GM18499 (cell line): ENCODE results near the gene IL20RA.

Experiments
- ATAC-seq: cut with Tn5 transposase; IDR thresholded peaks from one replicate; pipeline ENCODE4 v1.9.1; 2021; ENCODE audit warnings: moderate number of reproducible peaks; ENCODE audit not compliant: insufficient read depth, unreplicated experiment

Gene IL20RA

DNA sequence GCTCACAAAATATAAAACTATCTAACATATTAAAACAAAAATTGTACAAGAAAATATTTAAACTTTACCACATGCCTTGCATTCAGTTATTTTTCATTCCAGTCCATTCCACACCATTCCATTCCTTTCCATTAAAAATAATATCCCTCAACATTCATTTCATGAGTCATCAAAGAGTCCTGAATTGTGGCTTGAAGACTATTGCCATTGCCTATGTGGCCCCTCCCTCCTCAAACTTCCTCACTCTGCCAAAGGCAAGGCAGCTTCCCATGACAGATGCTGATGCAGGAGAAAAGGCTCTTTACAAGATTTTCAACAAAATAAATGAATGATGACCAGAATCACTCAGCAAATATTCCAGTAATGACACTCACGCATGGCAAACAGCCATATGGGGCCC lies 31.7 kb downstream of the IL20RA start:
- no peak for ATAC-seq

DNA sequence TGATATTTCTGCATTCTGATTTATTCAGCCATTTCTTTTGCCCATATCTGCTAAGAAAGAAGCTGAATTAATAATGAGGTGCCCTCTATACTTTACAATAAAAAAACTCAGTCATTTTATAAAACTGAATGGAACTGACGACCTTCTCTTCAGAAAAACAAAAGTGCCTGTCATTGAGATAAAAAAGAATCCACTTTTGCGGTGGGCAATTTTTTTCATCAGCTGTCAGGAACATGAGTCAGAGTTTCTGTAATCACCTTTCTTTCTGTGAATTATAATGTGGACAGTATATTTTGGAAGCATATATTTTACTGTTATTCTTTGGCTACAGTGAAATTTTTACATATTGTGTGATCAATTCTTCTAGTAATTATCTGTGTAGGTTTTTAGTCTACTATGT lies 33.4 kb downstream of the IL20RA start:
- ATAC-seq: no peak

DNA sequence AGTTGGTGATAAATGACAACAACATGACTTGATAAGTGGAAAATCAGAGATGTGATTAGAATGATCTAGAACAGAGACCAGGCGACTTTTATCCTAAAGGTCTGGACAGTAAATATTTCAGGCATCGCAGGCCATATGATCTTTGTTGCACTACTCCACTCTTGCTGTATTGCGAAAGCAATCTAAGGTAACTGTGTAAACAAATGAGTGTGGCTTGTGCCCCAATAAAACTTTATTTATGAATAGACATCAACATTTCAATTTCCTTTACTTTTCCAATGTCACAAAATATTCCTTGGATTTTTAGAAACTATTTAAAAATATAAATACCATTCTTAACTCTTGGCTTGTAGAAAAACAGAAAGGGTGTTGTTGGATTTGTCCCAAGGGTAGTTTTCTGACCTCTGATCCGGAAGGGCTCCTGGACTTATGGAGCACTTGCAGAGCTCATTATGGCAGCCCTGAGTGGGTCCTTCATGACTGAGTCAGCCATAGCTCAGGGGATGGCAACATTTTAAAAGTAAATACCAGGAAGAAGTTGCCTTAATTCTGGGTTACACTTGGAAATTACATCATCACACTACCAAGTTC lies 34.5 kb downstream of the IL20RA start:
- ATAC-seq: no peak

DNA sequence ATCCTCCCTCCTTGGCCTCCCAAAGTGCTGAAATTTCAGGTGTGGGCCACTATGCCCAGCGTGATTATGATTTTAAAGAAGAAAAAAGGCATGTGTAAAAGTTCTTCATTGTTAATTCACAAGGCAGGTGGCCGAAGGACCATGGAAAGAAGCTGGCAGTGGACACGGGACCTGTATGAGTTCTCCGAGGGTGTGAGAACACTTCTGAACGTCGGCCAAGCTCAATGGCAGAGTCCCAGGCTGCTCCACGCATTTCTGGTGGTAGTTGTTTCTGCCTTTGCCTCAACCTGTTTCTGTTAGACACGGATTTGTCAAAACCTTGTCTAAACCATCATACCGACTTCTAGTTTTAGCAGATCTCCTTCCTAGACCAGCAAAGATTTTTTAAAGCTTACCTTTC lies 36.6 kb downstream of the IL20RA start:
- ATAC-seq: no peak

DNA sequence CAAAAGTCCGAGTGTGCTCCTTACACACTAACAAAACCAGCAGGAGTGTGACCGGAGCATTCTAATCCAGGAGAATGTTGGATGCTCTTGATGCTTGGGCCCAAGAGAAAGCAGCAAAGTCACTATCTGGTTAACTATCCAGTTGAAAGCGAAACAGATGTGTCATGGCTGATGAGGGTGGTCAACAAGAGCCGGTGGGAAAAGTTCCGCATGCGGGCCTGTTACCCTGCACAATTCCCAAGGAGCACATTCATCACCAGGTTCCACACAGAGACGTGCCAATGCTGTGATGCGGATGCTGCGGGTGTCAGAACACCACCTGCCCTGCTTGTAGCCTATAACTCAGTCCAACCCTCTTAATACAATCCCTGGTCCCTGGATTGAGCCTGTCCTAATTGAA lies 38.7 kb downstream of the IL20RA start:
- no peak for ATAC-seq

DNA sequence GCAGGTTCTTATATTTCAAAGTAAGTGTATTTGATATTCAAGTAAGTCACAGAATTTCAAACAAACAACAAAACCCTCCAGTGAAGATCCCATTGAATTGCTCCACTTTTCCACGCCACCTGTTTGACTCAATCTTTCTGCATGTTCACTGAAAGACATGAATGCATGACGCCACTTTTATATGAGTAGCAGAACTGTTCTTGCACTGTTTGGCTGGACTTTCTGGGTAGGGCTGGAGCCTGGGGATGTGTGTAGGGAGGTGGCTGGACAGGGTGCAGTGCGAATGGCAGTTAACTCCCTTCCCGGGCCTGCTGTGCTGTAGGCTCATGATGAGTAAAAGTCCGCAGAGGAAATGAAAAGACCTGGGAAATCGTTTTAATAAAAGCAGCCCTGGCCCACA lies 39.7 kb downstream of the IL20RA start:
- ATAC-seq: no peak

DNA sequence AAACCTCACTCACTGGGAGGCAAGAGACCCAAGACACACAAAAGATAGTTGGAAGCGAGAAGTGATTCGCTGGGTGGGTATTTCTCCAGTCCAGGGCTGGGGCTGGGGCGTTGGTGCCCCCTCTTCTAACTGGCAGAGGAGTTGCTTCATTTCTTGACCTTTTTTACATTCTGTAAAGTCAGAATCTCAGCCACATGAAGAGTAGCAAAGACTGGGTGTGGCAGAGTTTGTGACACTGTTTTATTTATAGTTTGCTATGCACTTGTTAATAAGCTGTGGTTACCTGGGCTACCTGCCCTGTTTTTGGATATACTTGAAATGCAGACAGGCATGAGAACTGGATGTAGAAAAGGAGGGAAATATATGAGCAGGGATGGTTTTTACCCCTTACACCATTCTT lies 42.3 kb downstream of the IL20RA start:
- no peak for ATAC-seq

DNA sequence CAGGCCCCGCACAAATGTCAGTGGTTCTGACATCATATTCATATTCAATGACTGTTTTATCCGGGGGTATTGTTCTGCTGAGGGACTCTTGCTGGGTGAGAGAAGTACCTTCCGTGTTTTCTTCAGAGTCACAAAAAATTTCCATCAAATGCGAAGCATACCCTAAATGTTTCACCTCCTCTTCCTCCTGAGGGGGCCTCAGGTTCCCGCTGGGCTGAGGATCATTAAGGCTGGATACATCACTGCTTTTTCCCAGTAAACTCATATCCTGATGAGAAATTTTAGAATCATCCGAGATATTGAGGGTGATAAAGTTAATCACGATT lies 42.8 kb downstream of the IL20RA start:
- ATAC-seq: no peak

DNA sequence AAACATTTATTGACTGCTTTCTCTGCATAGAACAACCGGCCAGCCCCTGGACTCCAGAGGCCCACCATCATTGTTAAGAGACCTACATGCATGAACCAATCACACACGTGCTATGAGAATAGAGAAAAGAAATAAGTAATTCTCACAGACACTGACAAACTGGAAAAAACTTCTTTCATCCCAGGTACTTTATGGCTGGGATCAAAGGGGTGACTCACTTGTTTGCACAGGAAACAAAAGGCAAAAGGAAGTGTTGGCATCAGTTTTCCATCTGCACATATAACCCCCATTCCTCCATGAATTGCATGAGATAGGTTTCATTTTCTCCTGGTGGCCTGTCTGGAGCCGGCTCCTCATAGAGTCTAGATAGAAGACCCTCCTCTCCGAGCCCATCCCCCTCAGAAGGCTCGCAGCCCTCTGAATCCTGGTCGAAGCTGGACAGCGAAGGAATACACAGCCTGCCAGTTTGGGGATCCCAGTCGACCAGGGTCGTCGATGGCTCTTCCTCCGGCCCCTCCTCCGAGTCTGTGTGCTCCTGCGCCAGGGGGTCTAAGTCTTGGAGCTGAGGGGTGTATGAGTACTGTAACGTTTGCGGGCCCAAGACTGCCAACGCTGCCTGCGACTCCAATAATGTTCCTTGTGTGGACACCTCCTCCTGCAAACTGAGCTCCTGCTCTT lies 43.3 kb downstream of the IL20RA start:
- ATAC-seq: no peak

DNA sequence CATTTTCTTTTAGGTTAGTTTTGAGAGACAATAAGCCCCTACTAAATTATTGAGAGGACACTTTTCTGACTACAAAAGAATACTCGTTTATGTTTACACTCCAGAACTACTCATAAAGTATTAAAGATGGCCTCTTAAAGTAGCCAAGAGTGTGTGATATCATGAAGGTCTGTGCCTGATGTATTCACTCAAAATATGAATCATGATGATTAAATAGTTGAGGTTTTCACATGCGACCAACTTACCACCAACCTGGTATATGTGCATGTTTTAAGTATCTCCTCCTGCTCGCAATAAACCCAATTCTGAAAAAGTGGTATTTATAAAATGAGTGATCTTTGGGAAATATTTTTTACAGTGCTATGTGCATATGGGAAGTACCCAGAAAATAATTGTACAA lies 43.9 kb downstream of the IL20RA start:
- no peak for ATAC-seq

DNA sequence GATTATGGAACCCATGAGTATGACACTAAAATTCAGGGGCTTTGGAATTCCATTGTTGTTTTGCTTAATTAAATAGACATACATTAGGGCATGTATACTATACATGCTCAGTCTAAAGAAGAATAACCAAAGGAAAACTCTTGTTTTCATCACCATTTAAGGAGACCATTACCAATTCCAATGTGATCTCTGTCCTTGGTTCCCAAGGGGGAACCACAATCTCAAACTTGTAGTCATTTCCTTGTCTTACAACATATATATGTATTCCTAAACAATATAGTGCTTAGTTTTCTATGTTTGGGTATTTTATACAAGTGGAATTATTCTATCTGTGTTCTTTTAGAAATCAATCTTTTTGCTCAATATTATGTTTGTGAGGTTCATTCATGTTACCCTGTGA lies 49.2 kb downstream of the IL20RA start:
- ATAC-seq: no peak

DNA sequence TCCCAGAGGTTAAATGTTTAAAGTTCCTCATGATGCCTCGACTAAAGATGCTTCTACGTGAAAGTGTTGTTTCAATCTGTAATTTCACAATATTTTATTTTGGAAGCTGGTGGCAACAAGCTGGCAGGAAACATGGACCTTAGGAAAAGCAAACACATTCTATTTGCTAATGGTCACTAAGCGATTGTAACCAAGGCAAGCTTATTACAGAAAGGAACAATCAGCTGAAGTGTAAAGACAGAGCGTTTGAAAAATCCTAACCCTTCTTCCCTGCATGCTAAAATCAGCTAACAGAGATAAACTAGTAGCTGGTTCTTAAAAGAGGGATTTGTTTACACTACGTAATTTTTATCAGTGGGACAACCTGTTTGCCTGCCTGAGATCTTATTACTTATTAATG lies 50.0 kb downstream of the IL20RA start:
- no peak for ATAC-seq

DNA sequence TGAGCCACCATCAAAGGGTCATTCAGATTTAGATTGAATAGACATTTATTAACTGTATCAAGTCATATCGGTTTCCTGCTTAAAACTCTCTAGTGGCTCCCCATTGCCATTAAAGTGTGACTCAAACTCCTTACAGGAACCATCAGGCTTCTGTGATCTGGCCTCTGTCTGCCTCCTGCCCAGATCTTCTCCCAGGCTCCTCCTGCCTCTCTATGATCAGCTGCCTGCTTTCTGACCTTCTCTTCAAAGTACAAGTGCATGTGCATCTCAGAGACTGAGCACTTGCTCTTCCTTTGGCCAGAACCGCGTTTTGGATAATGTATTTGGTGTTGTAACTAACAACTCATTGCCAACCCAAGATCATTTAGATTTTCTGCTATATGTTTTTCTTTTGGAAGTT lies 52.7 kb downstream of the IL20RA start:
- ATAC-seq: no peak

DNA sequence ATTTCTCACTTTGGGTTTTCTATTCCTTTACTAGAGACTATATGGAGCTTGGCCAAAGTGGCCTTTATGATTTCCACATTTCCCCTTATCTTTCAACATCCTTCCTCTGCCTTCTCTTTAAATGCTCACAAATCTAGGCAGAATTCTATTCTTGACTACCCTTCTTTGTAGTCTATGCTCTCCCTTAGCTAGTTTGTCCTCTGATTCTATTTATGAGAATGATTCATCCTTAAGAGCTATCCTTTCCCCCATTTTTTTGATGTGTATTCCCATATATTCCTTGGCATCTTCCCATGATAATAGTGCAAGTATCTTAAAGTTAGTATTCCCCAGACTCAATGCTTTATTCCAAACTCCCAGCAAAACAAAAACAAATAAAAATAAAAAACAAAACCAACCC lies 53.1 kb downstream of the IL20RA start:
- ATAC-seq: no peak

DNA sequence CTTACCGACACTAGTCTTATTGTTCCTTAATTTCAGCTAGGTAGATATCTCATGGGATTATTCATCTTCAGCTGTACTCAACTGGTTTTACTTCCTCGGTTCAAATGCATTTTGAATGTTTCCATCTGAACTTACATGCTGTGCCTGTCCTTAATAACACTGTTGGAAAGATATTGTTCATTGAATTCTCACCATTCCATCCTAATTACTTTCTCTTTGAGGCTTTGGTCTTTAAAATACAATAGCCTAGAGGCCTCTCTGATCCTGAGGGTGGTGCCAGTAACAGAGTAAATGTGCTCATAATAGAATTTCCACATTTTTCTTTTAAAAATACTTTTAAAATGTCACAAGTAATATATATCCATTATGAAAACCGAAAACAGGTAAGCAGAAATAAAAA lies 54.0 kb downstream of the IL20RA start:
- ATAC-seq: no peak

DNA sequence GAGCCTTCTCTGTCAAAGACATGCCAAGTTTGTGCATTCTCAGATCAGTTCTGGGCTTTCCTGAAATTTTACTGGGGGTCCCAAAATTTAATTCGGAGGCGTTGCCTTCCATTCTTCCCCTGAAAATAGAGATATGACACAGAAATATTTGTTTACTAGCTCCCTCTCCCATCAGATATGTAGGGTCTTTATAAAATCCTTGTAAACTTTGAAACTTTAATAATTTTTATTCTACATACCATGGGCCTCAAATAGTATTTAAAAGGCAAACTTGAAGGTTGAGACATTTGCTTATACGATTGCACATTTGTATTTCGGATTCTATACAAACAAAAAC lies 54.6 kb downstream of the IL20RA start:
- no peak for ATAC-seq

DNA sequence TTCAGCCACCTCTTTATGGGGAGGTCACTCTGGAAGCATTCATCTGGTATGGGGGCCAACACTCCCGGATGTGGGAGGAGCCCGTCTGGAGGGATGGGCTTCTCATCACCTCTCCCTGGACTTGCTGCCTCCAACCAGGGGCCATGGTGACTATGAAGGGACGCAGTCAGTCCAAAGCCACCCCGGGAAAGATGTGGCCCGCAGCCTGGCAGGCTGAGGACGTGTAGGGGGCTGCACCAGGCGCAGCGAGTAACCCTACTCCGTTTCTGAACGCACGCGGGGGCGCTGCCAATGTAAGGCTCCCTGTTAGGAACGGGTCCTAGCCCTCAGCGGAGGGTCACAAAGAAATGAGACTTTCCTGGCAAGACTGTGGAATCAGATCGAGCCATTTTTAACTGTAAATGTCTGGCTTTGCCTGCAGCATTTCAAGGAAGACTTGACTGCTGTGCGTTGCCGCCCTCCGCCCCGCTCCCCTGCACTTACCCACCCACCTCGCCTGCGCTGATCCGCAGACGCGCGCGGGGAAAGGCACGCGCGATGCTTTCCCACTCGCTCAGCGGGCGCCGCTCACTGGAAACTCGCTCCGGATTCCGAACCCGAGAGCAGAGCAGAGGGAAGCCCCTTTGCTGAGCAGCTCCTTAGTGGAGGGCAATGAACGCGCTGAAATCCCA lies 55.1 kb downstream of the IL20RA start:
- ATAC-seq: no peak

DNA sequence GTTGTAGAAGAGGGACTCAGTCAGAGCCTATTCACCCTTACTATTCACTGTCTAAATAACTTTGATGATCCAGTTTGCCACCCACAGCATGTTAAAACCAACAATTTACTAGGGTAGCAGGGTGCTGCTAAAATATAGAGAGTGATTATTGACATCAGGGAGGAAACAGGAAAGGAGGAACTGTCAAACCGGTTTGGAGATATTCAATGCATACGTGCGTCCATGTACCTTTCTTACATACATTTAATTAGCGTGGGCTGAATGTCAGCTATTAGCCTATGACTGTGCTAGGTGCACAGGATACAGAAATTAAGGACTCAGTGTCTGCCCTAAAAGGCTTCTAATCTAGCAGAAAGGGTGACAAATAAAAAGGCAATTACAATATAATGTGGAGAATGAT lies 57.2 kb downstream of the IL20RA start:
- ATAC-seq: no peak

DNA sequence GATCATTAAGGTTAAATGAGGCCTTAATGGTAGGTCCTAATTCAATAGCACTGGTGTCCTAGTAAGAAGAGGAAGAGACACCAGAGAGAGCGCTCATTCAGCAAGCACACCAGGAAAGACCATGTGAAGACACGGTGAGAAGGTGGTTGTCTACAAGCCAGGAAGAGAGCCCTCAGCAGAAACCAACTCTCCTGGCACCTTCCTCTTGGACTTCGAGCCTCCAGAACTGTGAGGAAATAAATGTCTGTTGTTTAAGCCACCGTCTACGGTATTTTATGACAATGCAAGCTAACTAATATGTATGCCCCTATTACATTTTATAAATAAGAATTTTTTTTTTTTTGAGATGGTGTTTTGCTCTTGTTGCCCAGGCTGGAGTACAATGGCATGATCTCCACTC lies 59.3 kb downstream of the IL20RA start:
- no peak for ATAC-seq

DNA sequence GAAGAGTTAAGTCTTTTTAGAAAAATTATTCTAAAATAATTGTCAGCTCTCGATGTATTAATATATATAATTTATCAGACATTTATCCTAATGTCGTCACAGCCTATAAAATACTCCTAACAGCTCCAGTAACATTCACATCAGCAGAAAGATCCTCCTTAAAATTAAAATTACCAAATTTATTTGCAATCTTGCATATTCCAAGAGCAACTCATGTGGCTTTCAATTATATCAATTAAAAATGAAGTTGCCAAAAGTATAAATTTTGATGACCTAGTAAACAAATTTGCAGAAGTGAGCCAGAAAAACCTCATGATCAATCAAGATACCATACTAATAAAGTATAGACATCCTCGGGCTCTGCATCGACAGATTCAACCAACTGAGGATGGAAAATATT lies 60.2 kb downstream of the IL20RA start:
- no peak for ATAC-seq

DNA sequence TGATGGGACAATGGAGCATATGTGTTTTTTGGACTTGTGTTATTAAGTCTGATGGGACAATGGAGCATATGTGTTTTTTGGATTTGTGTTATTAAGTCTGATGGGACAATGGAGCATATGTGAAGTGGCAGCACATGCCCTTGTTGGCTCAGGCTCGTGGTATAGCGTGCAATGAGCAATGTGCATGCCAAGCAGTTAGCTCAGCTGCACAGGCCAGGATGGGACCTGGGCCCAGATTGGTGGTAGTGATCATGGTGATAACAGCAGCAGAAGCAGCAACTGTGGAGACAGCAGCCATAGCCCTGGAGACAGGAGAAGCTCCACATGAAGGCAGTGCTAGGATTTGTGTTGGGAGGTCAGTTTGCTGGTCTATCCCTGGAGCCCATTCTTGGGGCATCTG lies 61.1 kb downstream of the IL20RA start:
- no peak for ATAC-seq

DNA sequence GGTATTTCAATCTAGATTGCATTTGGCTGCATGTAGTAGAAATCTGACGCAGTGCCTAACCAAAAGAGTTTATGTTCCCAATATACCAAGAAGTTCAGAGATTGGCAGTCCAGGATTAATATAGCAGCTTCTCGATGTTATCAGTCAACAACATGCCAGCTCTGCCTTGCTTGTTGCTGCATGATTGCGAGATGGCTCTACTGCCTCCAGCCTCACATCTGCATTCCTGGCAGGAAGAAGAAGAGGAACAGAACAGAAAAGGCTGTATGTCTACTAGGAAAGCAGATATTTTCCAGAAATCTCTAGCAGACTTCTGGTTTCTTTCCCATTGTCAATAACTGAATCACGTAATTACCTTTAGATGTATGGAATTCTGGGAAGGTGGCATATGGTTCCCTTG lies 61.8 kb downstream of the IL20RA start:
- ATAC-seq: no peak
